ENCODE measurements around the gene TBC1D9.

TBC1D9 gene

GRCh38 chr4:140688711-140689598, 67.2 kb downstream of the TBC1D9 start:
- no peak for DNase-seq

DNA sequence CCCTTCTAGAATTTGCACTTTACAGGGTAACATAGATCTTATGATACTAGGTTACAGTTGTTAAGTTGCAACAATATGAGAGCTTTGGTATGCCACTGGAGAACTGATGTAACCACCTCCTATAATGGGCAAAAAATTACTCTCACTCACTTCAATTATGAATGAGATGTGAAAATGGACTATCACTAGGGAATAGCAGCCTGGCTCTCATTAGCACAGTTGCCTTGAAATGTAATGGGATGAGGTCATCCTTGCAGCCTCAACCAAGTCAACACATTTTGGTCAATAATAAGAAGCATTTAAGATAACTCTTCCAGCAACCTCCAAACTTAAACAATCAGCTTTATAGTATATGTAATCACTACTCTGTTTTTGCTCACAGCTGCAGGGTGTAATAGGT, 69.4 kb downstream of the TBC1D9 start:
- no peak for DNase-seq

- DNase-seq = no peak
These were observed 71.9 kb downstream of the TBC1D9 start for GRCh38 chr4:140684314-140684713.

DNA sequence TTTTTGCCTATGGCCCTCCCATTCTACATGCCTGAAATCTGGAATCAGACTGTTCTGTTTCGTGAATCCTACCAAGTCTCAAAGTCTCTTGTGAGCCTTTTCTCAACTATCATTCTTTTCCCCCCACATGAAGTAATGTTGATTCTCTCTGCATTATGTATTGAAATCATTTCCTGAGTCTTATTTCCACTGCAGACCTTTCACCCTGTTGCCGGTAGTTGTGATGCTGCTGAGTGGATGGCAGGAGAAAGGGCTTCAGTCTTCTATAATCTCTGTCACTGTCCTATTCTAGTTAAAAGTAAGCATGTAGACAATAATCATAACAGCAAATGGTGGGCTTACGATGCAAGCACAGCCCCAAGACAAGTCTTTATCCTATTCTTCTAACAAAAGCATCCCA, 75.0 kb downstream of the TBC1D9 start:
- no peak for DNase-seq

DNA sequence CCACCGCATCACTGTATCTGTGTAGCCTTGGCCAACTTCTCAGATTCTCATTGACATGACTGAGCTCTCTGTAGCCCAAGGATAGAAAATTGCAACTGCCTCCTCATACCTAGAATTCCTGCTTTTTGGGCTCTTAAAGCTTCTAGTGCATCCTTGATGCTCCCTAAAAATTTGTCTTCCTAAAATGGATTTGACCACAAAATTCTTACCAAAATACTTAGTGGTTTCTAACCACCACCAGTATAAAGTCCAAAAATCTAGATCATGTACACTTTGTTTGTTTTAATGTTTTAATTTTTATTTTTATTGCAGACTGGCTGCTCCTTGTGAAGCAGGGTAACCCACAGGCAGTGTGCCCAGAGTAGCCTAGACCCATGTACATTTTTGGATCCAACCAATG, 75.5 kb downstream of the TBC1D9 start:
- no peak for DNase-seq

- DNase-seq = no peak
These were observed 76.6 kb downstream of the TBC1D9 start for GRCh38 chr4:140679576-140679975.

GRCh38 chr4:140675599-140676231, 80.5 kb downstream of the TBC1D9 start:
- no peak for DNase-seq

DNA sequence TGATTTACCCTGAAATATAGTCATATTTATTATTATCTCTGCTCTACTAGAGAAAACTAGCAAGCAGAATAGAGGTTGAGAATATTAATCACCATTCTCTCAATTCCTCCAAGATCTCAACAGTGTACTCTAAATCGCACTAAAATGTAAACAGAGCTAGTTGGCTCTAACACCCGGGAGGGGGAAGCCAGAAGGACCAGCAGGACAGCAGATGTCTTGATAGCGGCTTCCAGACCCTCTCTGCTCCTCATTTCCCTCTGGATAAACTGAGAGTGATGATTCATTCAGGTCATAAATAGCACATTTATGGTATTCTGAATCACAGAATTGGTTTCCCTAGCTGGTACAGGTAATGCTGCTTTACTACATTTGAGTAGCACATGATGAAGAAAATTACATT, 82.5 kb downstream of the TBC1D9 start:
- DNase-seq = no peak

GRCh38 chr4:140672416-140672815, 83.8 kb downstream of the TBC1D9 start:
- no peak for DNase-seq

DNA sequence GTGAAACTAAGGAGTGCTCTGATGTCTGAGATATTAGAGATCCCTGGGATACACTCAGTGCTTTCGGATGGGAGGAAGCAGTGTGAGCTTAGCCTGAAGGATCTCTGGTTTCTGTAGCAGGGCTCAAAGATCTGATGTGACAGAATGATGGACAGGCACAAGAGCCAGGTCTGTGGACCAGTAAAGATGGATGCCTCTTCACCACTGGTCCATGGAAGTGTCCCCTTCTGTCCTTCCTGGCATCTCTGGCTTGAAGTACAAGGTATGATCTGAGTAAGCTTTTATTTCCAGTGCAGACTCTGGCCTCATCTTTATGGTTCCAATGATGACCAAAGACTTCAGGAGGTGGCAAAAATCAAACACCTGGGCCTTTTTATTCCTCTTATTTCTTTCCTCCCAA, 88.1 kb downstream of the TBC1D9 start:
- no peak for DNase-seq

DNA sequence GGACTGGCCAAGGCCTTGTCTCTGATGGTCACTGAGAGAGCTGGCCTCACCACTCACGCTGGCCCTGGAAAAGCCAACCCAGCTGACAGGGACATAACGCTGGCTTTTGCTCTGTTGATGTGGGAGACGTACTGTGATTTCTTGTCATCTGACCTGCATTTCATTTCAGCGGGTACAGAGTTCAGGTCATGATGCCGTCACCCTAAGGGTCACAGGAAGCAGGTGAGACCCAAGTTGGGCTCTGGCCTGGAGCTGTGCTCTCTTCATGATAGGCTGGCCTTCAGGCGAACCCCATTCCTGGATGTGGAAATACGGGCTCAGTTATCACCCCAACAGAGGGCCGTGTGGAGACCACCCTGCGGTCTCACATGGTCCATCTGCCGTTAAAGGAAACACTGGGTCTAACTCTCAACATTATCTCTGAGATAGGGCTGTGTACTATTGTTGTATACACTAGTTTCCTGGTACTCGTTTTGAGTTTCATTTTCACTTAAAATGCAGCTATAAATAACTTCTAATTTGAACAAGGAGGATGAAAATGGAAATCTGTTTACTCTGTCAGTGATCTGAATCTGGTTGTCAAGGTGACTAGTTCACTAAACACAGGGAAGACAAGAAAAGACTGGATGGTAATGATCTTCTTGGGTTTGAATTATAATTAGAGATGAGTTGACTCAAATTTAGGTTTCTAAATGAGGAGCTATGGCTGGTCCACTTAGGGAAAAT, 89.1 kb downstream of the TBC1D9 start:
- DNase-seq = no peak

DNA sequence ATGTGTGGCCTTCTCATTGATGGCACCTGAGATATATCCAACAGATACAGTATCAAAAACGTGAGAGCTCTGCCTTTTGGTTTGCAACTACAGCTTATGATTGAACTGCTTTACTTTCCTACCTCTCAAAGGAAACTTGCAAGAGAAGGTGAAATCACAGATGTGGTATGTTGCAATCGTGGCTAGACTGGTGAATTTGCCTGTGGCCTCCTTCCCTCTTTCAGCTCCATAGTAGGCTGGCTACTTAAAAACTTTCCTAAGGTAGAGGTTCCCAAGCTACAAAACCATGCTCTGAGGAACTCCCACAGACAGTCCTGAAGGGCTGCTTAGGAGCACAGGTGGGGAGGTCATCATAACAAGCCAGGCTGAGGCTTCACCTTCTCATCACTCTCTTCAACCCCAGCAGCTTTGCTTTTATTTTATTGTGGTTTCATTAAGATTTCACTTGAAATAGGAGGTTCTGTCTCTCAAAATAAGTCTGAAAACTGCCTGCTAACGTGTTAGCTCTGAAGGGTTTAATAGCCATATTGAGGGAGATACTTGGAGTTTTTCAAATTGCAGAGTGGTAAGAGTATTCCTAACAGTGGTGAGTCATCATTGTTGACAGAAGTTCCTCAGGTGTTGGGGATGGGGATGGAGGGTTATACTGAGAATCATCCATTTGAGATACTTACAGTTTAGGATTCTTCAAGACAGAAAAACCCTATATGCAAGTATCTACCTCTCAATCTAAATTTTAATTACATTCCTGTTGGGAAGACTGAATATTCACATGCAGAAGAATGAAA, 93.9 kb downstream of the TBC1D9 start:
- DNase-seq = no peak

- DNase-seq = no peak
These were observed 94.6 kb downstream of the TBC1D9 start for GRCh38 chr4:140661550-140661949.

DNA sequence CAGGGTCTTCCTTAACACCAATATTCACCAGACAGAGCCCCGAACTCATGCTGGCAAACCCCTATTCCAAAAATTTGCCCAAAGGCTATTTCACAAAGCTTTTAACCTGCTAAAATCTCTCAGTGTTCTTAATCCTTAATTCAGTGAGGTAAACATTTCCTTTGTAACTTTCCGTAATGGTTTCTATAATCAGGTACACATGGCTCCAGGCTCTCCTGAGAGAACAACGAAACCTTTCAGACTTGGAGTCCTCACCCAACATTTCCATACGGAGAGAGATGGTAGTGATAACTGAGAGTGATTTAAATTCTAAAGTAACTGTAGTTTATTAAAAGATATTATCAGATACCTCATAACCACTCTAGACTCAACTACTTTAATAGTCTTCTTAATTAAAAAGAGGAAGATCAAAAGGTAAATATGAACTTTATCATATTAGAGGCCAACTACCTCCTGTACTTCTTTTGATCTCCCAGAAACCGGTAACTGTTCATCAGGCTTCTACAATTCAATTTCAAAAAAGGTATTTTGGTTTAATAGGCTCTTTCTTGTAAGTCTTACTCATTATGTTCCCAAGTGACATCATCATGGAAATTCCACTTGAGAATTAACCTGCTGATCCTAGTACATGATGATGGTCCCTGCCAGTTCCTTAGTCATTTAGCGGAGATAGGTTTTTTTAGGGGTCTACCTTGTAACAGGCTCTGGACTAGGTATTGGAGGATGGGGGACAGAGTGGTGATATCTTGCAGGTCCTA, 96.1 kb downstream of the TBC1D9 start:
- no peak for DNase-seq

GRCh38 chr4:140654495-140654814, 101.7 kb downstream of the TBC1D9 start:
- no peak for DNase-seq

DNA sequence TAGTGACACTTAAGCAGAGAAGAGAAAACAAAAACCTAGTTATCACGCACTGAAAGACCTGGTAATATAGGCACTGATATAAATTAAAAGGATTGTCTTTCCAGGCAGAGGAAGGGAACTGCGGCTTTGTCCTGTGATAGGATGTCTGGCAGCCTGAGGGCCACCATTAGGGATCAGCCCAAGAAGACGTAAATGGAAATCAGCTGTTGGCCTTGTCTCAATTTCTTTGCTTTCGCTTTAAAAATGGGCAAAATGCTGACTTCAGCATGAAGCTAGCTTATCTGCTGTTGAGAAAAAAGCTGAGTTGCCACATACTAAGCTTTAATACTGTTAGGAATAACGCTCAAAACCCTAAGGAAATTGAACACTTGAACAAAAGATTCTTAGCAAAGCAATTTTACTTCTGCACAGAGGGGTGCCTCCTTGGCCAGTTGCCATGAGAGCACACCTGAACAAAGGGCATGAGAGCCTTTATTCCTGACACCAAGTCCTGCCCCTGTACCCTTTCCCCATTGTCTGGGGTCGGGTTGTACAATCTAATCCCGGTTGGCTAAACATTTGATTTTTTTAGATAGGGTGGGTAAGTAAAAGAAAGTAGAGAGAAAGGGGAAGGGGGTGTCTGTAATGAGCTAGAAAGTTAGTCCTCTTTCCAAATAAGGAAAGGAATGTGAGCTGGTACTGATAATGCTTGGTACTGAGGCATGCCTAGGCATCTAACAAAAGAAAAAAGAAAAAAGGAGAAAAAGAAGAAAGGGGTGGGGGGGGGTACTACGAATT, 102.3 kb downstream of the TBC1D9 start:
- no peak for DNase-seq

- no peak for DNase-seq
These were observed 103.6 kb downstream of the TBC1D9 start for GRCh38 chr4:140652601-140653000.

DNA sequence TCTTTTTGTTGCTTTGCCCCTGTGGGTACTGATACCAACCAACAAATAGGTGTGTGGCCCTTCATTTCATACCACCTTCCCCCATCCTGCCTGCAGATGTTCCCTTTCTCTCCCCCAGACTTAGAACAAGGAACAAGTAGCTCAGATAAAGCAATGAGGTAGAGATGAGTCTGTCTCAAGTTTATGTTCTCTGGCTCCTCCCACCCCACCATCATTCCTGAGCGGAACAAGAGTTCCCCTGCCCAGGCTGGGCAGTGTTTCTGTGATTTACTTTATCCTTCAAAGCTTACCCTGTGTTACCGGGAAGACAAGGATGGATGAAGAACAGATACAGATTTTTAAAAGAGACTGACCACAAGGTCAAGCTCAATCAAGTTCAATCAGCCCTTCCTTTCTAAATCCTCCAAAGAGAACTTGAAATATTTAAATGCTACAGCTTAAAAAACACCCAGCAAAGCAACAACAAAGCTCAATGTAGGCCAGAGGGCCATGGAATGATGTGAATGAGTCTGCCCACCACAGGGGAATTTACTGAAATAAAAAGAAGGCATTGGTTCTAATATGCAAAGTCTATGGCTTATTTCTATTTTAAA, 107.4 kb downstream of the TBC1D9 start:
- no peak for DNase-seq

- no peak for DNase-seq
These were observed 110.4 kb downstream of the TBC1D9 start for GRCh38 chr4:140645614-140646412.

GRCh38 chr4:140645196-140645595, 111.0 kb downstream of the TBC1D9 start:
- no peak for DNase-seq

Measured in Kasumi-1 (cell line).